PFSK-1 (cell line): ENCODE data around the gene CCL18.

Experiments used
- FOXP2 ChIP-seq: optimal IDR thresholded peaks from 2 replicates; pipeline ENCODE3; 2011; ENCODE audit warnings: borderline replicate concordance, control low read depth, inconsistent platforms; ENCODE audit not compliant: insufficient read depth; ENCODE audit errors: extremely low read length, extremely low read depth
- POLR2AphosphoS5 ChIP-seq: IDR thresholded peaks from 2 replicates; pipeline ENCODE4 v1.6.1; 2012; ENCODE audit warnings: low read depth, mild to moderate bottlenecking, control low read depth, low read length, moderate library complexity
- REST ChIP-seq, 2 experiments: IDR thresholded peaks; 2 replicates each; pipeline versions ENCODE4 v1.6.1 to v1.8.0; 2011 to 2012; ENCODE audit warnings: low read depth in 2 of 2, low read length in 2 of 2, control low read depth in 1 of 2, inconsistent platforms in 1 of 2, mild to moderate bottlenecking in 1 of 2, moderate library complexity in 1 of 2; ENCODE audit not compliant: insufficient read depth in 1 of 2
- SIN3A ChIP-seq: IDR thresholded peaks from 2 replicates; pipeline ENCODE4 v1.6.1; 2012; ENCODE audit warnings: mild to moderate bottlenecking, low read length, moderate library complexity, borderline replicate concordance; ENCODE audit not compliant: insufficient read depth
- TAF1 ChIP-seq: IDR thresholded peaks from 2 replicates; pipeline ENCODE4 v1.6.1; 2012; ENCODE audit warnings: low read length, control low read depth, borderline replicate concordance; ENCODE audit not compliant: insufficient read depth

Gene CCL18

GRCh38 chr17:36048066-36048465, 16.0 kb upstream of the CCL18 start:
- TF ChIP-seq POLR2AphosphoS5 = no peak
- TF ChIP-seq SIN3A = no peak
- TF ChIP-seq FOXP2 = no peak
- TF ChIP-seq REST (IDR thresholded peaks at IDR 0.05; ENCODE audit: insufficient read depth in 1 of 2, low read depth in 2 of 2, low read length in 2 of 2) = no peak
- TF ChIP-seq TAF1 = no peak

- TF ChIP-seq TAF1 (no peak), REST (IDR thresholded peaks at IDR 0.05; ENCODE audit: insufficient read depth in 1 of 2, low read depth in 2 of 2, low read length in 2 of 2) (no peak), SIN3A (no peak), POLR2AphosphoS5 (no peak), FOXP2 (no peak)
Observed at GRCh38 chr17:36049643-36050042, 14.4 kb upstream of the CCL18 start.

GRCh38 chr17:36055171-36055570, 8.9 kb upstream of the CCL18 start:
- TF ChIP-seq REST (IDR thresholded peaks at IDR 0.05; ENCODE audit: insufficient read depth in 1 of 2, low read depth in 2 of 2, low read length in 2 of 2) (no peak), FOXP2 (no peak), SIN3A (no peak), POLR2AphosphoS5 (no peak), TAF1 (no peak)

GRCh38 chr17:36055921-36056520, 8.1 kb upstream of the CCL18 start:
- no peak for TF ChIP-seq TAF1
- TF ChIP-seq POLR2AphosphoS5 = no peak
- no peak for TF ChIP-seq FOXP2
- TF ChIP-seq REST (IDR thresholded peaks at IDR 0.05; ENCODE audit: insufficient read depth in 1 of 2, low read depth in 2 of 2, low read length in 2 of 2) = no peak
- no peak for TF ChIP-seq SIN3A

GRCh38 chr17:36057911-36058310, 6.2 kb upstream of the CCL18 start:
- TF ChIP-seq TAF1 (no peak), POLR2AphosphoS5 (no peak), REST (IDR thresholded peaks at IDR 0.05; ENCODE audit: insufficient read depth in 1 of 2, low read depth in 2 of 2, low read length in 2 of 2) (no peak)
